Posterior cingulate gyrus (tissue), 11 donors: ENCODE results near the gene GDF9.

Experiments used
- DNase-seq, 10 donors: peaks; one replicate each; pipeline versions ENCODE4 v3.0.0 to v3.0.0-alpha.2; 2020 to 2021; ENCODE audit warnings: mixed read lengths in 3 of 10
- intact Hi-C: fragments of 100-400 bp; cut with DNase I; formaldehyde crosslinking; loops from one replicate; pipeline ENCODE4 v1.15.1; 2023

The GDF9 gene, protein sequence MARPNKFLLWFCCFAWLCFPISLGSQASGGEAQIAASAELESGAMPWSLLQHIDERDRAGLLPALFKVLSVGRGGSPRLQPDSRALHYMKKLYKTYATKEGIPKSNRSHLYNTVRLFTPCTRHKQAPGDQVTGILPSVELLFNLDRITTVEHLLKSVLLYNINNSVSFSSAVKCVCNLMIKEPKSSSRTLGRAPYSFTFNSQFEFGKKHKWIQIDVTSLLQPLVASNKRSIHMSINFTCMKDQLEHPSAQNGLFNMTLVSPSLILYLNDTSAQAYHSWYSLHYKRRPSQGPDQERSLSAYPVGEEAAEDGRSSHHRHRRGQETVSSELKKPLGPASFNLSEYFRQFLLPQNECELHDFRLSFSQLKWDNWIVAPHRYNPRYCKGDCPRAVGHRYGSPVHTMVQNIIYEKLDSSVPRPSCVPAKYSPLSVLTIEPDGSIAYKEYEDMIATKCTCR

DNA sequence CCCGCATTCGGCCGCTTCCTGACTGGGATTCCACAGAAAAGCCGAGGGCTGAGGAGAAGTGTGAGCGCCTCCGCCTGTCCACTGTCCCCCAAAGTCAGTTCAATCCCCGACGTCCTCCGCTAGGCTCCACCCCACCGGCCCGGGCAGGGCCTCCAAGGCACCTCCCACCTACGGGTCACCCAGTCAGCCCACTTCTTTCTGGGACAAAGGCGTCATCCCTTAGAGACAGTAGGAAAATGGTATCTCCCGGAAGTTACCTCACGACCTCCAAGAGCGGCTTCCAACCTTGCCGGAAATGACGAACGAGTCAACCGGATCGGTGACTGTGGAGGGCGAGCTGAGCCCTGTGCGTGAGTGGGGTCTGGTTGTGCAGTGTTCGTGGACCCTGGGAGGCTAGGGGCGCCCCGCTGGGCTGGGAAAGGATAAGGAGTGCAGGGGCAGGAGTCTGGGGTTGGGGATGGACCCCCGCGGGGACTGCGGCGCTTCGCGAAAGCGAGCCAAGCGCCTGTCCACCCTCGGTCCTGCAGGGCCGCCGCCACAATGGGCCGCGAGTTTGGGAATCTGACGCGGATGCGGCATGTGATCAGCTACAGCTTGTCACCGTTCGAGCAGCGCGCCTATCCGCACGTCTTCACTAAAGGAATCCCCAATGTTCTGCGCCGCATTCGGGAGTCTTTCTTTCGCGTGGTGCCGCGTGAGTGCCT is at the start of gene GDF9, which contains the start of gene UQCRQ:
Gene GDF9 (minus strand): TSS at position 128 of the 704 bp plus-strand sequence. CDS start 1,936 bp downstream, outside the sequence.
Gene UQCRQ (plus strand): TSS at position 301 of the 704 bp plus-strand sequence. CDS start 240 bp downstream, at position 541.
- intact Hi-C loops = loop anchor here (5.0 to 10.0 kb wide), 4 partner anchors 34 to 212 kb away; partner anchors contain the start of genes IL13, KIF3A and SHROOM1
- peak; percentile 95 to 100 (median 97) for DNase-seq

DNA sequence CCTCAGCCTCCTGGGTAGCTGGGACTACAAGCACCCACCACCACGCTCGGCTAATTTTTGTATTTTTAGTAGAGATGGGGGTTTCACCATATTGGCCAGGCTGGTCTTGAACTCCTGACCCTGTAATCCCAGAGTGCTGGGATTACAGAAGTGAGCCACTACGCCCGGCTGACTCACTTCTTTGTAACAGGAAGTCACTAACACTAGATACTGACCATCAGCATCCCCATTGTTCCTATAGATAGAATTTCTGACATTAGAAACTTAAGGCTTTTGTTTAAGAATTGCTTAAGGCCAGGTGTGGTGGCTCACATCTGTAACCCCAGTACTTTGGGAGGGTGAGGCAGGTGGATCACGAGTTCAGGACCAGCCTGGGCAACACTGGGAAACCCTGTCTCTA is 49.4 kb upstream of the GDF9 start:
- intact Hi-C loops = no loop called here

DNA sequence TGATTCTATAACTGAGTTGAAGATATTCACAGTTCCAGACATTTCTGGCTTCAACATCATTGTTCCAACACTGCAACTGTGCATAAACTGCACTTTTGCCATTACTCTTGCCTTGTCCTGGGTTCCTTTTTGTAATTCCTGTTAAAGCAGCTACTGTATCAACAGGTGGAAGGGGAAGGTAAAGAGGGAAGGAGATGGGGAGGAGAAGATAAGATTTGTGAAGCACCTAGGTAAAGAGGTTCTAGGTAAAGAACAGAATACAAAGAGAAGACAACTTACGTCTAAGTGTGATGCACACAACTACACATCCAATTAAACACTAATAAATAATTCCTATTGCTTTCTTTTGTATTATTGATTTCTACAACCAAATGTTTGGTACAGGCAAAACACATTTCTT is 43.4 kb upstream of the GDF9 start:
- intact Hi-C loops = no loop called here
- no peak for DNase-seq

More for the DNA sequence above, 49.4 kb upstream of the GDF9 start:
- DNase-seq = no peak

DNA sequence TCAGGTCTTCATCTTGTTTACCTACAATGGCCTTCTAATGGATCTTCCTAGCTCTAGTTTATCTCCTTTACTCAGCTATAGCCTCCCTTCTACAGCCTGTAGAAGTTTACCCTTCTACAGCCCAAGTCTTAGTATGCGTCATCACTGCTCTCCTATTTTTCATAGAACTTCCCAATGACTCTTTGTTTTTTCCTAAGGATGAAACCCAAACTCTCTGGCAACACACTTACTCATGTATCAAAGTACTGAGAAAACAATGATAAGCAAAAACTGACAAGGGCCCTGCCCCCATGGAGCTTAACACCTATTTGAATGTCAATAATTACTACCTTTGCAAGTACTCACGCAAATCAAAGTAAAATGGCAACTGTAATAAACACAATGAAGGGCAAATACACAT is 40.9 kb upstream of the GDF9 start:
- no peak for DNase-seq
- intact Hi-C loops = no loop called here

DNA sequence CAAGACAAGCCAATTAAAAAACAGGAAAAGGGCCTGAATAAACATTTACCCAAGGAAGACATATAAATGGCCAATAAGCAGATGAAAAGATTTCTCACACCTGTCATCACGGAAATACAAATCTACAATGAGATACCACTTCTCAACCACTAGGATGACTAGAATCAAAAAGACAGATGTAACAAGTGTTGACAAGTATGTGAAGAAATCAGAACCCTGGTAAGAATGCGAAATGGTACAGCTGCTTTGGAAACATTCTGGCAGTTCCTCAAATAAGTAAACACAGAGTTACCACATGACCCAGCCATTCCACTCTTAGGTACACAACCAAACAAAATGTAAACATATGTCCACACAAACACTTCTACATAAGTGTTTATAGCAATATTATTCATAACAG is 39.7 kb upstream of the GDF9 start:
- no peak for DNase-seq
- intact Hi-C loops = no loop called here

DNA sequence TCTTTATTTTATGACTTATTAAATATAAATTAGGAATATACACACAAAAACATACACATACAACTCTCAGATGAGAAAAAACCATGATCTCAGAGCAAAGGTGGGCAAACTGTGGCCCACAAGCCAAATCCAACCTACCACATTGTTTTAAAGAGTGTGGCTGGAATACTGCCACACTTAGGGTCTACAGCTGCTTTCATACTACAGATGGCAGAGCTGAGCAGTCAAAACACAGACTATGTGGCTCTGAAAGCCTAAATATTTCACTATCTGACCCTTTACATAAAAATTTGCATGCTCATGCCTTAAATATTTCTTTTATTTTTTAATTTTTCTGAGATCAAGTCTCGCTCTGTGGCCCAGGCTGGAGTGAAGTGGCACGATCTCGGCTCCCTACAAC is 35.5 kb upstream of the GDF9 start:
- no peak for DNase-seq
- intact Hi-C loops = no loop called here

DNA sequence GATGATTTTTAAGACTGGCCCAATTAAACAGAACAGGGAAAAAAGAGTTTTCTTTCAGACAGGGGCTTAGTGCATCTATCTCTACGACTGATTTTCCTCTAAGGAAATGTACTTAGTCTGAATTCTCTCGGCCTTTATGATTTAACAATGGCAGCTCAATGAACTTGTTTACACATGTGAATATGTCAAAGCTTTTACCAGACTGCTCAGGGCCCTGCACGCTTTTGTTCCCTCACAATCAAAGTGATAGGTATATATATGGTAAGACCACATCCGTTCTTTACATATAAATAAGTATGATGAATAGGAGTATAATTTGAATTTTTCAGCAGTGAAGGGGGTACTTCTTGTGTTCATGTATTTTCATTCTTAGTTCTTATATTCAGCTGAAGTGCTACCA is 34.8 kb upstream of the GDF9 start:
- intact Hi-C loops = no loop called here
- DNase-seq = no peak

DNA sequence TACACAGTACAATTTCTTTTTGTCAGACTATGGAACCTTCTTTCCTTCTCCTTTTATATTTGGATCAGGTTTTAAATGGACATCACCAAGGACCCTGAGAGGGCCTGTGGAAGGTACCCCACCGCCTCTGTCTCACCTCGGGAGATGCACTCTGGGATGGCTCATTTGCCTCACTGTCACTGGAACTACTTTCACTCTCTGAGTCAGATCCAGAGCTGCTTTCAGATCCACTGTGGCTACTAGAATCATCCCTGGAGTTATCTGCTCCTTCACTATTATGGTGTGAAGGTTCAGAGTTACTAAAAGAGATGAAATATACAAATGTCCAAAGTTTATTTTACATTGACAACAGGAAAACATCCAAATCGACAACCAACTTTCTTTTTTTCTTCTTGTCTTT is 31.8 kb upstream of the GDF9 start:
- intact Hi-C loops = no loop called here
- no peak for DNase-seq

DNA sequence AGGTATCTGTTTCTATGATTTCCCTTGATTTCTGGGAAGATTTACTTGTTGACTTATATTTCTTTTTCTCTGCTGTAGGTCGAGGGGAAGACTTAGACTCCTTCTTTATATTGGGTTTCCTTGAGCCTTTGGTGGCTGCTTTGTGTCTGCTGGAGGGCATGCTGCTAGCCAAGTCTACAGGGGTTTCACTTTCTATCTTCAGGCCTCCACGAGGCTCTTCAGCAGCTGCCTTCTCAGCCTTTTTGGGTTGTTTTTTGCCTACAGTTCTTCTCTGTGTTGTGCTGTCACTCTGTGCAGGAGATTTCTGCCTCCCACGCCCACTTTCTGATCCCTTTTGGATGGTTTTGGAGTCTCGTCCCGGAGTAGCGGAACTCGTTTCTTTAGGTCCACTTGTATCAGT is 30.4 kb upstream of the GDF9 start:
- intact Hi-C loops = no loop called here

DNA sequence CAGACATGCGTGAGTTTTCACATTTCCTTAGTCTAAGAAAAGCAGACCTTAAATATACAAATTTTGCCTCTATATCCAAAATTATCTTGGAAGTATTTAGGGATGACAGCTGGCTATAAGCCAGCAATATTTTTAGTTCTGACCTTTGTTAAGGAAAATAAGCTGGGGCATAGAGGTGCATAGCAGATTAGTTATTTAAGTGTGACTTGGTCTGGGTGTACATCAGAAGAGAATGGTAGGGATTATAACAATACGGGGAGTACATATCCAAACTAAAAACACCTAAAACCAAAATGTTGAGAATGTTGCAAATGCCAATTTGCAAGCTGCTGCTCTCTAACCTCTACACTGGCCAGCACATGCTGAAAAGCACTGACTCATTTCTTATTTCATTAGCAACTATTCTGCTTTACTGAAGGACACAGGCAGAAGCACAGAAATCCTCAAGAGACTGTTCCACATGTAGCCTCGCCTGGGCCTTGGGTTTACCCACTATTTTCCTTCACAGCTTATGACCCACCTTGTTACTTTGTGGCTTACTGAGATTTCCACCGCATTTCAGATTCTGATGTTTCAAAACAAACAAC is 29.5 kb upstream of the GDF9 start:
- no peak for DNase-seq
- intact Hi-C loops = no loop called here

More for the DNA sequence above, 30.4 kb upstream of the GDF9 start:
- DNase-seq = peak in 1 of 10 donors; percentile 12

DNA sequence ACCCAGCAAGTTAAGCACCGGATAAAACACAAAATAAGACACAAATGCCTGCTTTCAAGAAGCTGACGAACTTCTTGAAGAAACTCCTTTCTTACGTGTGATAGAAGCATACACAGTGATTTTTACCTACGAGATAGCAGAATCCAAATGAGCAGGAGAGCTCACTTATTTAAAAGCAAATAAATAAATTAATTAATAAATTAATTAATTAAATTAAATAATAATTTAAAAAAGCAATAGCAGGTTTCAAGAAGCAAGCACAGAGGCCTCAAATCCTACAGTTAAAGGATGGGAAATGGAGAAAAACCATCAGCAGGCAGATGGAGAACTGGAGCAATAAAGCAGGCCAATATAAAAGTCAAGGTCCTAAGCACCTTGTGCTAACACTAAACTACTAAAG is 24.5 kb upstream of the GDF9 start:
- DNase-seq = no peak
- intact Hi-C loops = no loop called here

DNA sequence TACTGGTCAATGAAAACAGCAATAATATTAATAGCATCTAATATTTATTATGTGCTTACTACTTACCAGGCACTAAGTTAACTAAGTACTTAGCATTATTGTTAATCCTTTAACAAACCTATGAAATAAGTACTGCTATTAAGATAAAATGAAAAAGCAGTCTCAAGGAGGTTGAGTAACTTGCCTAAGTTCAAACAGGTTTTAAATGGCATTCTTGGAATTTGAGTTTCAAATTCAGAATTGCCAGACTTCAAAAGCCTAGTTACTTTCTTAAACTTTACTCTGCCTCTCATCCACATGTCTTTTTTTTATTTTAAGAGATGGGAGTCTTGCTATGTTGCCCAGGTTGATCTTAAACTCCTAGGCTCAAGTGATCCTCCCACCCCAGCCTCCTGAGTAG is 23.2 kb upstream of the GDF9 start:
- intact Hi-C loops = loop anchor here (10.0 kb wide), 1 partner anchor 75 kb away; the partner anchor contains the start of gene AFF4
- no peak for DNase-seq

DNA sequence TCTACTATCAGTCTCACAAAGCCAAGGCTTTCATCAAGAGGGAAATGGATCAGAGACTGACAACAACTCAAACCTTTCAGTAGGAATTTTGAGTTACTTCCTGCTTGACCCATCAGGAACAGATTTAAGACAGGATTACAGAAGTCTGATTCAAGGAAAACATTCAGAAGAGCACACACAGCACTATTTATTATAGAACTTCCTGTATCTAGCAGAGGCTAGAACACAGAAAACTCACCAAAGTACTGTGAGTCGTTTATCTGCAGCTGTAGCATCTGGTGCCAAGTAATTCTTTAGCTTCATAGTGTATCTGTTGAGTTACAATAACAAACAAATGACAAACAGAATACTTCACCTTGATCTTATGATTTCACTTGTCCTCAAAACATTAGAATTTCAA is 21.0 kb upstream of the GDF9 start:
- intact Hi-C loops = loop anchor here (10.0 kb wide), 1 partner anchor 78 kb away; the partner anchor contains the start of gene AFF4
- DNase-seq = no peak

DNA sequence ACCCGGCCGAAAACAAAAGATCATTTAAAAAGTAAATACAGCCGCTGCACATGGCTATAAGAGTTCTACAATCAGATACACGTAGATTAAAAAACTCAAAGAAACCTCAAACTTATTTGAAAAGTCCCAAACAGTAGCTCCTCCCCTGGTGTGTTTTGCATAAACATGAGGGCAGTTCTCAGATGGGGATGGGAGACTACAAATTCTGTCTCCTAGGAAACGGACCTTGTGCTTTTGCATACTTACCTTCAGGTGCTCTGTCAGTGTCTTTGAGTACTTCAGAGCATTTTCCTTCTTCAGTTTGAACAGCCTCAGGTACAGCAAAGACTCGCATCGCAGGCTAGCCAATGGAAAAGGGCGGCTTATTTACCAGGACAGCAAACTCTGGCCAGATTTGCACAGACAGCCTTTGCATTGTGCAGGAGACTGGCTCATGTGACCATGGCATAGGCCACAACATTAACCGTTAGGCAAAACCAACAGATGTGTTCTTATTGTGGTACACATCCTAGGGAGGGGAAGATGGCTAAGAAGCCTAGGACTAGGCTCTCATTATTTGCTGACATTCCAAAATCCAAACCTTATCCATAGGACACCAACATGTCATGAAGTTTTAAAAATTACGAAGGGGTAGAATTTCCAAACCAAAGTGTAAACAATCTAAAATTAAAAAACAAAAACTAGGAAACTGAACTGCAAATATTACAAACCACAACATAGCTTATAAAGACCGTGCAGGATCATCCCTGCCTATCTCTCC is 20.0 kb upstream of the GDF9 start:
- DNase-seq = peak in 1 of 10 donors; percentile 28
- intact Hi-C loops = loop anchor here (10.0 kb wide), 1 partner anchor 79 kb away; the partner anchor contains the start of gene AFF4

DNA sequence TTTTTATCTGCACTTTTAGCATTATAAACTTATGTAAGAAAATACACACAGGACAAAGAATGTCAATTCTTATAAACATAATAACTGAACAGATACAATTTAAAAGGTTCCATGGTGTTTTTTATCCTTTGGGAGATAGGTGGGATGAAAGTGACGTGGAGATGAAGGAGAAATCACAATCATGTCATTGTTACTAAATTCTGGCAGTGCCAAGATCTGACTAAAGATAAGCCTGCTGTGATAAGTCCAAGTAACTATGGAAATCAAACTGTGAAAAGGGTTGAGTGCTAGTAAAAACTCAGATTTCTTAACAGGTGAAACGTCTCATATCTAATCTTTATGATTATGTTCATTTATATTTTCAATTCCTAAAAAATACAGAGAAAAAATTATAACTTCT is 18.3 kb upstream of the GDF9 start:
- intact Hi-C loops = loop anchor here (5.0 to 10.0 kb wide), 3 partner anchors 52 to 497 kb away; partner anchors contain the start of genes AFF4 and SHROOM1
- no peak for DNase-seq

DNA sequence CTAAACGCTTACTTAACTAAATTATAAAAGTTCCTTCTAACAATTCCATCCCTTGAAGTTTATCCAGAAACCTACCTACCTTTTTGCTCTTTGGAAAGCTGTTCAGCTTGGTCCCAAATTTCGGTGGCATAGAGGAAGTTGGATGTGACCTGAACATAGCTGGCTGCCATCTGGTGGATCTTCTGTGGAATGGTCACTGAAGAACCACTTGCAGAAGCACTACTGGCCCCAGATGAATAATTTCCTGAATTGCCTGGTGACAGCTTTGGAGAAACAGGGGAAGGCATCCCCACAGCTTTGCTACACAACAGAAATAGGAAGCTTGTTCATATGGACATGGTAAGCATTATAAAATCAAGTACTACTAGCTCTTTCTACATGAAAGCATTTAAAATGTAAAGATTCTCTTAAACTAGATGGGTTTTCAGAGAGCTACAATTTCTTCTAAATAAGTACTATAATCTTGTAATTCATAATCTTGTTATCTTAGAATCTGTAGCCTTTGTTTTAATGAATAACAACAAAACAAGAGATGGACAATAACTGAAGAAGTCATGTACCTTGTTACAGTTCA is 17.1 kb upstream of the GDF9 start:
- peak in 8 of 10 donors; percentile 18 to 91 (median 59) for DNase-seq
- intact Hi-C loops = loop anchor here (5.0 to 10.0 kb wide), 3 partner anchors 51 to 496 kb away; partner anchors contain the start of genes AFF4 and SHROOM1

DNA sequence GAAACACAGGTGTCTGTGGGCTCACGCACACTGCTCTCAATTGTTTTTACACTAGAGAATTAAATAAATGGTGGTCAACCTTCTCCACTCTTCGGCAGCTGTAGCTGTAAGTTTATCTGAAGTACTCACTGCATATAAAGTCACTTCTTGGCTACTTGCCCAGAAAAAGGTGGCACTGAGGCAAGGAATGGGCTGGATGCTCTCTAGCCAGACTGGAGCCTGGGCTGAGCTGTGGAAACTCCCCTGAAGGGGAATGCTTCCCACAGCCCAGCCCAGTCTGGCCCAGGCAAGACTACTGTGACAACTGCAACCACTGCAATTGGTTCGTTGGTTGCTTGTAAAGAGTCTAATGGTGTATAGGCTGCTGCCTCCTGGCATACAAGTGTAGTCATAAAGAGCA is 11.7 kb upstream of the GDF9 start:
- intact Hi-C loops = no loop called here
- DNase-seq = no peak

DNA sequence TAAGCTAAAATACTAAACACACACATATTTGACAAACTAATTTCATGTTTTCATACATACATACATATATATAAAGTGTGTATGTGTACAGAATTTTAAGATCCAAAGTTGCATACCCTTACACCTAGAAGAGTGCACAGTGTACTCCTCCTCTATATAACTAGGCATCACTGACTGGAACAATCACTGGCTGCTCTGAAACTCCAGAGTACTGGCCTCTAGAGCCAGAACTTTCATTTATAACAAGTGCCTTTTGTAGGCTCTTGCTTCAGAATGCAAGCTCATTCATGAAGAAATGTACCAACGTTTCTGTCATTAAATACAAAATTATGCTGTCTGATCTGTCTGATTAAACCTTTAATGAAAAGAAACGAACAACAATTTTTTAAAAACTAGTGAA is 11.2 kb upstream of the GDF9 start:
- DNase-seq = no peak
- intact Hi-C loops = no loop called here

DNA sequence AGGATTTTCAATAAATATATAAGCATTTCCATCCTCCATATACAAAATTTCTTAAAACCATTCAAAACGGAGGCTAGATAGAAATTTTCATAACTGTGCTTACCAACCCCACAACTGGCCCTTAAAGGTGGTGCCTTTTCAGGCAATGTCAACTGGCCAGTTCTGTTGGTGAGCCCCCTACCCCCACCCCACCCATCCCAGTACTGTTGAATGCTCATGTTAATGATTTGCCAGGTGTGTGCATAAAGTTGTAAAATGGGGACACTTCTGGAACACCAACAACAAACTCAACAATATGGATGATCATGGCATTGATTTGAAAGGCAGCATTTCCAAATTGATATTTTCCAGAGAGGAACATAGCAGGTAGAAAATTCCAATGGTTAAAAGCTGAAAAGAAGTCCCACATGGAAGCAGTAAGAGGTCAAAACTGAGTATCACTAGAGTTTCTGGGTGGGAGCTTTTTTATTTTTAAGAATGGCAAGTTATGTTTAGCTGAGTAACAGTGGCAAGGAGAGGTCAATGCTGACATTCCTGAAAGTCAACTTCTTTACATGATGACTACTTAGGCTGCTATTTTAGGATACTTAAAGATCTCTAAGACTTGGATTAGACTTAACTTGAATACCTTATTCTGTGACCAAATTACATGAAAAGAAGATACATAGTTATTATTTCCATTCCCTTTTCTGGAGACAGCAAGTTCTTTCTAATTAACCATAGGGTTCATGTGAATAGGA is 9.9 kb upstream of the GDF9 start:
- DNase-seq = no peak
- intact Hi-C loops = no loop called here
